T-helper 2 cell treated with Interferon-gamma antibody and Interleukin-4, amounts not matched to agents 5 μg/mL and 100 μg/mL, for 36 hours (primary cell): ENCODE measurements around the gene BHMT.
"Not testable (repeated sequence)": the region's sequence is repeated elsewhere in the genome, so short reads cannot be mapped to it uniquely, and the experiment has no call there.

Source experiments
- DNase-seq: peaks from one replicate; pipeline ENCODE4 v3.0.0; 2021; ENCODE audit warnings: low spot score
- H3K27ac Mint-ChIP-seq: one replicate; pipeline ENCODE4 v1.8.0; 2021; ENCODE audit warnings: mild to moderate bottlenecking, mixed read lengths
- H3K27me3 Mint-ChIP-seq: one replicate; pipeline ENCODE4 v1.8.0; 2021; ENCODE audit warnings: low read depth, mixed read lengths
- H3K36me3 Mint-ChIP-seq: one replicate; pipeline ENCODE4 v1.8.0; 2021; ENCODE audit warnings: low read depth, mixed read lengths
- H3K4me1 Mint-ChIP-seq: one replicate; pipeline ENCODE4 v1.8.0; 2021; ENCODE audit warnings: low read depth, mixed read lengths
- H3K4me3 Mint-ChIP-seq: one replicate; pipeline ENCODE4 v1.8.0; 2022; ENCODE audit warnings: mild to moderate bottlenecking, moderate library complexity, mixed read lengths
- H3K9me3 Mint-ChIP-seq: one replicate; pipeline ENCODE4 v1.8.0; 2021; ENCODE audit warnings: mixed read lengths

BHMT gene

GRCh38 chr5:79133657-79134451, 22.2 kb downstream of the BHMT start:
- peak overlapping the region; percentile 58 for H3K27ac Mint-ChIP-seq
- no peaks in the 10 kb centered on the region for H3K9me3 Mint-ChIP-seq
- peak; percentile 47 for DNase-seq
- H3K36me3 Mint-ChIP-seq: no peaks in the 10 kb centered on the region
- H3K4me1 Mint-ChIP-seq: peaks cover 9% of the 10 kb centered on the region
- peak overlapping the region; percentile 52 for H3K4me3 Mint-ChIP-seq
- no peaks in the 10 kb centered on the region for H3K27me3 Mint-ChIP-seq

DNA sequence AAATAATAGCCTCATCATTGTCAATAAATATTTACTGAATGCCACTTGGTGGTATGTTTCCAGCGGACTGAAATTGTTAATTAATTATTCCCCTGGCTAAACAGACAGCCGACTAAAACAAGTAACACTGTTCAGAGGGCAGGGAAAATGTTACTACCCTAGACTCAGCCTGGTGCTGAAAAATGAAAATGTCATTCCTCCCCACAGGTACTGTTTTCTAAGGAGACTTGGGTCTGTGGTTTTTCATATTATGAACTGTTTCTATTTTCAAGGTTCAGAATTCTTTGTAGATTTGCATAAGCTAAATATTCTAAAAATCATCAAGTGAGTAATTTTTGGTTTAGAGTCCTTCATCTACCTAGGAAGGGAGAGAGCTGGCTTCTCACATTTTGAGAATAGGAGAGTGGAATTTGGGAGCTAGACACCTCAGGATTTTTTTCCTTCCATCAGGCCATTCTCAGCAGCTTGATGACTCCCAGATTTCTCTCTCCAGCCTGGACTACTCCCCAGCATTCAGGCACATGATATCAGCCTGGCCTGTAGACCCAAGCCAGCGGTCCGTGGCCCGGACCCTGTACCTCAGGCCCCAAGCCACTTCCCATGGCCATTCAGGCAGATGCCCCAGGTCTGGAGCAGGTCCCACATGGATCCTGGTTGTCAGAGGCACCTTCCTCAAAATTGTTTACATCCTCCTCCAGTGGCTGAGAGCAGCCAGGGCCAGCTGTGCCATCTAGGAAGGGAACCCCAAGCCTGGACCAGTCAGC, 24.4 kb downstream of the BHMT start:
- no peak overlapping the region for H3K4me3 Mint-ChIP-seq
- DNase-seq: no peak
- H3K27me3 Mint-ChIP-seq: no peaks in the 10 kb centered on the region
- peaks cover 9% of the 10 kb centered on the region for H3K4me1 Mint-ChIP-seq
- H3K27ac Mint-ChIP-seq: no peak overlapping the region
- no peaks in the 10 kb centered on the region for H3K9me3 Mint-ChIP-seq
- no peaks in the 10 kb centered on the region for H3K36me3 Mint-ChIP-seq

DNA sequence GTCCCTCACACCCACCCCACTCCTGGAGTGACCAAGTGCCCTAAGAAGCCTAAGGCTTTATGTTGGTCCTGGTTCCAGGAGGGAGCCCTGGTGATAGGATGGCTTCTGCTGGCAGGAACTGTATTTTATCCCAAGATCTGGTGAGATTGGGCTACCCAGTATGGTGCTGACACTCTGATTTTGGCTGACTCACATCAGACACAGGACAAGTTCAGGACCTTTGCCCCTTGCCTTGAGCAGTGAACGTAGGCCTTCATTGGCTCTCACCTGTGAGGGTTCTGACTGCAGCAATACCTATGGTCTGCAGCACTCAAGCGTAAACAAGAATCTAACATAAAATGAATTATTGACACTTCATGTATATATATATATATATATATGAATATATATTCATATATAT, 25.0 kb downstream of the BHMT start:
- Mint-ChIP-seq H3K27me3 (no peaks in the 10 kb centered on the region), H3K36me3 (no peaks in the 10 kb centered on the region), H3K27ac (no peak overlapping the region), H3K4me1 (peaks cover 9% of the 10 kb centered on the region), H3K4me3 (no peak overlapping the region), H3K9me3 (no peaks in the 10 kb centered on the region)
- no peak for DNase-seq

DNA sequence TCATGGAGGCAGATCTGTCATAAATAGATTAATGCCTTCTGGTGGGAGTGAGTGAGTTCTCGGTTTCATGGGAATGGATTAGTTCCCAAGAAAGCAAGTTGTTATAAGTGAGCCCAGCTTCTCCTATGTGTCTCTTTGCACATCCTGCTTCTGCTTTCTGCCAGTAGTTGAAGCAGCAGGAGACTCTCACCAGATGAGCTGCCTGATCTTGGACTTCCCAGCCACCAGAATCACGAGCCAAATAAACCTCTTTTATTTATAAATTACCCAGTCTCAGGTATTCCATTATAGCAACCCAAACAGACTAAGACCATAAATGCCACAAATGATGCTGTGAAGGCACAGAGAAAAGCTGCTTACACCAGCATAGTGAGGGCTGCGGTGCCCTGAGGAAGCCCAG, 28.9 kb downstream of the BHMT start:
- no peak overlapping the region for H3K4me3 Mint-ChIP-seq
- H3K9me3 Mint-ChIP-seq: no peaks in the 10 kb centered on the region
- H3K27ac Mint-ChIP-seq: no peak overlapping the region
- H3K36me3 Mint-ChIP-seq: no peaks in the 10 kb centered on the region
- no peak for DNase-seq
- peaks cover 7% of the 10 kb centered on the region for H3K27me3 Mint-ChIP-seq
- no peaks in the 10 kb centered on the region for H3K4me1 Mint-ChIP-seq

DNA sequence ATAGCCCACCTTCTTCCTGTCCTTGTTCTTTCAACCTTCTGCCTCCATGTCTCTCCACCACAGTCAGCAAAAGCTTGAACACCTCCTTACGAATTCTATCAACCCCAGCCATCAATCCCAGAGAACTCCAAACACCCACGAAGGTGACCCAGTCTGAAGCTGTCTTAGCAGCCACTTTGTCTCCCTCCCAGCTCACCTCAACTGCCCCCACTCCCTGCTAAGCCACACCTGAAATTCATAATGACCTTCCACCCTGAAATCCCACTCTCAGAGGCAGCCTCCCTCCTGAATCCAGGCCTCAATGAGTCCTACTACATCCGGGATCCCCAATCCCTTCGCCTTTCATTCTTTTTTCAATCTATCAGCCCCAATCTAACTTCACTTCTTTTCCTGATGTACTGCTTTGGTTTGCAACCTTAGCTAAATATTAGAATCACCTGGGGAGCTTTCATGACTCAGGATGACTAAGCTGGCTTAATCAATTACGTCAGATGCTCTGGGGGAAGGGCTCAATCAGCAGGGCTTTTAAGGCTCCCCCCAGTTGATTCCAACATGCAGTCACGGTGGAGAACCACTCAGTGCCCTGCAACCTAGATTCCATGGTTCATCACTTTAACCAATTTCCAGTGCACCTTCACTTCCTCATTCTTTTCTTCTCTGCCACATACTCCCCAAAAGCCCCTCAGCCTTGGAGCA, 32.2 kb downstream of the BHMT start:
- H3K4me1 Mint-ChIP-seq: no peaks in the 10 kb centered on the region
- no peaks in the 10 kb centered on the region for H3K9me3 Mint-ChIP-seq
- no peak for DNase-seq
- no peak overlapping the region for H3K4me3 Mint-ChIP-seq
- peaks cover 7% of the 10 kb centered on the region for H3K27me3 Mint-ChIP-seq
- H3K27ac Mint-ChIP-seq: no peak overlapping the region
- H3K36me3 Mint-ChIP-seq: no peaks in the 10 kb centered on the region

GRCh38 chr5:79147076-79147475, 35.5 kb downstream of the BHMT start:
- H3K36me3 Mint-ChIP-seq: no peaks in the 10 kb centered on the region
- peaks cover 7% of the 10 kb centered on the region for H3K27me3 Mint-ChIP-seq
- no peaks in the 10 kb centered on the region for H3K4me1 Mint-ChIP-seq
- H3K27ac Mint-ChIP-seq: no peak overlapping the region
- no peak overlapping the region for H3K4me3 Mint-ChIP-seq
- H3K9me3 Mint-ChIP-seq: no peaks in the 10 kb centered on the region
- no peak for DNase-seq

DNA sequence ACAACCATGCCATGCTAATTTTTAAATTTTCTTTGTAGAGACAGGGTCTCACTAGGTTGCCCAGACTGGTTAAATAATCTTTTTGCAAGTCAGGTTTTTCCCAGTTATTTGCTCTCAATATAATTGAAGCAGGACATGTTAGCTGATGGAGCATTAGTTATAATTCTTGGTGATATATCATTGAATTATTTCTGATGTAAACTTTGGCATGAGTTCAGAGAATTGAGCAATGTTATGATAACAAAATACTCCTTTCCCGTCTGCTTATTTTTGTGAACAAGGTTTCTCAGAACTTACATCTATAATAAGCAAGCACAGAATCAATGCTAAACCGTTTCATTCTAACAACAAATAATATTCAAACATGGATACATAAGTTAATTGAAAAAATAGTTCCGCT, 37.8 kb downstream of the BHMT start:
- Mint-ChIP-seq H3K9me3 (no peaks in the 10 kb centered on the region), H3K36me3 (no peaks in the 10 kb centered on the region), H3K27ac (no peak overlapping the region), H3K27me3 (peaks cover 4% of the 10 kb centered on the region), H3K4me3 (no peak overlapping the region), H3K4me1 (no peaks in the 10 kb centered on the region)
- no peak for DNase-seq

GRCh38 chr5:79151942-79152671, 40.5 kb downstream of the BHMT start:
- Mint-ChIP-seq H3K4me3 (no peak overlapping the region), H3K9me3 (no peaks in the 10 kb centered on the region)

DNA sequence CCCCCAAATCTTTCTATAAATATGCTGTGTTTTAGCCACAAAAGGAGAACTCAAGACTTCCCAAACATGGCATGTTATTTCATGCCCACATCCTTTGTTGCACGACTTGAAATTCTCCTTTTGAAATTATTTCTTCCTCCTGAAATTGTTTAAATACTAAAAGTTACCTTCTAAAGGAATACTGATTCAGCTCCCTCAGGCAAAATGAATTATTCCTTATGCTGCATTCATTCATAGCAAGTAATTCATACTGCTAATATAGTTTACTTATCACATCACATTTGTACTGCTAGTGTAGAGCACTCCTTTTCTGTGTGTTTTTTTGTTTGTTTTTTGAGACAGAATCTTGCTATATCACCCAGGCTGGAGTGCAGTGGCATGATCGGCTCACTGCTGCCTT, 45.7 kb downstream of the BHMT start:
- Mint-ChIP-seq H3K27me3 (peaks cover 19% of the 10 kb centered on the region), H3K4me3 (no peak overlapping the region), H3K9me3 (no peaks in the 10 kb centered on the region), H3K4me1 (no peaks in the 10 kb centered on the region), H3K27ac (no peak overlapping the region), H3K36me3 (no peaks in the 10 kb centered on the region)
- no peak for DNase-seq

More at GRCh38 chr5:79151942-79152671, 40.5 kb downstream of the BHMT start:
- H3K36me3 Mint-ChIP-seq: no peaks in the 10 kb centered on the region
- no peaks in the 10 kb centered on the region for H3K4me1 Mint-ChIP-seq
- no peak for DNase-seq
- no peak overlapping the region for H3K27ac Mint-ChIP-seq
- H3K27me3 Mint-ChIP-seq: peaks cover 16% of the 10 kb centered on the region

DNA sequence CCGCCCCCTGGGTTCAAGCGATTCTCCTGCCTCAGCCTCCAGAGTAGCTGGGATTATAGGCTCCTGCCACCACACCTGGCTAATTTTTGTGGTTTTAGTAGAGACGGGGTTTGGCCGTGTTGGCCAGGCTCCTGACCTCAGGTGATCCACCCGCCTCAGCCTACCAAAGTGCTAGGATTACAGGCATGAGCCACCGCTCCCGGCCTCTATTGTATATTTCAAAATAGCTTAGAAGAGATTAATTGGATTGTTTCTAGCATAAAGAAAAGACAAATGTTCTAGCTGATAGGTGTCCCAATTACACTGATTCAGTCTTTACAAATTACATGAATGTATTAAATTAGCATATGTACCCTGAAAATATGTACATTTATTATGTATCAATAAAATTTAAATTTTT, 50.0 kb downstream of the BHMT start:
- H3K9me3 Mint-ChIP-seq, H3K4me3 Mint-ChIP-seq, H3K27me3 Mint-ChIP-seq, H3K27ac Mint-ChIP-seq, DNase-seq, H3K36me3 Mint-ChIP-seq, H3K4me1 Mint-ChIP-seq: not testable (repeated sequence)

DNA sequence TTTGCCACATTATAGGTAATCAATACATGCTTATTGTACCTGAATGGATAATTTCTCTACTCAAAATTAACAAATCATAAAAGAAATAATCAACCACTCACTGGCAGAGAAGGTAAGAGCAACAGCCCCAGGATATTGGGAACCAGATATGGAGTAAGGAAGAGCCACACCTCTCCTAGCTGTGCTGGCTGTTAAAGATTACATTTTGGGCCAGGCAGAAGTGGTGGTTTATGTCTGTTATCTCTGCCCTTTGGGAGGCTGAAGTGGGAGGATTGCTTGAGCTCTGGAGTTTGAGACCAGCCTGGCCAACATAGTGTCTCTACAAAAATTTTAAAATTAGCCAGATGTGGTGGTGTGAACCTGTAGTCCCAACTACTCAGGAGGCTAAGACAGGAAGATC, 56.4 kb downstream of the BHMT start:
- H3K4me1 Mint-ChIP-seq: no peaks in the 10 kb centered on the region
- H3K27me3 Mint-ChIP-seq: no peaks in the 10 kb centered on the region
- H3K9me3 Mint-ChIP-seq: no peaks in the 10 kb centered on the region
- H3K27ac Mint-ChIP-seq: no peak overlapping the region
- H3K36me3 Mint-ChIP-seq: no peaks in the 10 kb centered on the region
- DNase-seq: no peak
- H3K4me3 Mint-ChIP-seq: no peak overlapping the region

DNA sequence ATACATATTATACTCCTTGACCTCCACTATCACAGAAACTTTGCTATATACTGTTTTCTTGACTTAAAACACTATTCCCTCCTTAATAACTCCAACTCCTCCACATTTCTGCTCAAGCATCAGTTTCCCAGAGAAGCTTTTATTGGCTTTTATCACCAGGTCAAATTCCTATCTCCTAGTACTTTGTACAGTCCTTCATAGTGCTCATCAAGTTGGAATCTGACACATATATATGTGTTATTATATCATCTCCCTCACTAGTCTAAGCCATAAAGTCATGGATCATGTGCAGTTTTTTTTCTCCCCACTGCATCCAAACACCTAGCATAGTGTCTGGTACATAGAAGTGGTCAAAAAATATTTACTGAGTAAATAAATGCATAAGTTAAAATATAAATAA, 59.1 kb downstream of the BHMT start:
- Mint-ChIP-seq H3K27me3 (no peaks in the 10 kb centered on the region), H3K27ac (no peak overlapping the region), H3K36me3 (no peaks in the 10 kb centered on the region), H3K4me1 (no peaks in the 10 kb centered on the region), H3K9me3 (no peaks in the 10 kb centered on the region), H3K4me3 (no peak overlapping the region)
- DNase-seq: no peak

DNA sequence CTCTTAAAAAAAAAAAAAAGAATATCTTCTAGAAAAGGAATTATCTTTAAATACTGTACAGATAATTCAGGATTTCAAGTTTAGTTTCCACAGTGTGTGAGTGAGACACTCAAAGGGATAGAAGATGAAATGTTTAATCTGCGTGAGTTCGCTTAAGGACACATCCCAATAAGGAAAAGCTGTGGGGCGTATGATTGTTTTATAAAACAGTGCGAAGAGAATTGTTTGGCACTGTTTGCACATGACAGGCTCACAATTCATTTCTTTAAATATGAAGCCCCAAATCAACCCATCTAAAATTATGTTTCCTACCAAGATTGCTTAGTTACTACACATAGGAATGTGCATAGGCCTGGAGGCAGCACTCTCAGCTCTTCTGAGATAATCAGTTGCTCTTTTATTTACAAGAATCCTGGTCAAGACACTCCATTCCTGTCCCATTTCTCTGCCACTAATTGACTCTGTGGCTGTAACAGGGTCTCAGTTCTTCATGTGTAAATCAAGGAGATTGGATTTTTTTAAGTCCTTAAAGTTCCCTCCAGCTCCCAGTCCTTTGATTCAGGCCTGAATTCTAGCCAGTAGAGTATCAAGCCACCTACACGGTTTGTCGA, 60.1 kb downstream of the BHMT start:
- no peaks in the 10 kb centered on the region for H3K36me3 Mint-ChIP-seq
- no peaks in the 10 kb centered on the region for H3K4me1 Mint-ChIP-seq
- H3K4me3 Mint-ChIP-seq: no peak overlapping the region
- no peaks in the 10 kb centered on the region for H3K27me3 Mint-ChIP-seq
- H3K9me3 Mint-ChIP-seq: no peaks in the 10 kb centered on the region
- DNase-seq: no peak
- H3K27ac Mint-ChIP-seq: no peak overlapping the region
